ENCODE measurements around the gene TOPAZ1. TPM values are rescaled to one million over a fixed set of nuclear protein-coding genes. Genes with fewer than 3 reads are reported as not detected.

TOPAZ1 gene
- total and polyA plus RNA-seq, 2 of the 13 experiments (the other 11 are each of a cell fraction or from before 2014, with no cell fraction given) = not detected

DNA sequence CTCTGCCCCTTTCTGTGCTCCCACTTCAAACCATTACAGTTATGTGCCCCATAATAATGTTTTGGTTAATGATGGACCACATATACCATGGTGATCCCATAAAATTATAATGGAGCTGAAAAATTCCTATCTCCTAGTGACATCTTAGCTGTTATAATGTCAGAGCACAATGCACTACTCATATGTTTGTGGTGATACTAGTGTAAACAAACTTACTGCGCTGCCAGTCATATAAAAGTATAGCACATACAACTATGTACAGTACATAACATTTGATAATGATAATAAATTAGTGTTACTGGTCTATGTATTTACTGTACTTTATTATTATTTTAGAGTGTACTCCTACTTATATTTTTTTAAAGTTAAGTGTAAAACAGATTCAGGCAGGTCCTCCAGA, 51.3 kb downstream of the TOPAZ1 start:
- no peak overlapping the region for H3K9ac ChIP-seq (ENCODE audit: insufficient read depth, low read depth, low read length)
- FAIRE-seq = no peak
- H4K20me1 ChIP-seq (ENCODE audit: insufficient read depth, low read length) = no peaks in the 10 kb centered on the region
- ATAC-seq = no peak
- 8% methylated on average over 1 of the region's 1 CpG for WGBS (ENCODE audit: low lambda C conversion rate)
- TF ChIP-seq, protein P1, sequence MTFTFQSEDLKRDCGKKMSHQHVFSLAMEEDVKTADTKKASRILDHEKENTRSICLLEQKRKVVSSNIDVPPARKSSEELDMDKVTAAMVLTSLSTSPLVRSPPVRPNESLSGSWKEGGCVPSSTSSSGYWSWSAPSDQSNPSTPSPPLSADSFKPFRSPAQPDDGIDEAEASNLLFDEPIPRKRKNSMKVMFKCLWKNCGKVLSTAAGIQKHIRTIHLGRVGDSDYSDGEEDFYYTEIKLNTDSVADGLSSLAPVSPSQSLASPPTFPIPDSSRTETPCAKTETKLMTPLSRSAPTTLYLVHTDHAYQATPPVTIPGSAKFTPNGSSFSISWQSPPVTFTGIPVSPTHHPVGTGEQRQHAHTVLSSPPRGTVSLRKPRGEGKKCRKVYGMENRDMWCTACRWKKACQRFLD (CRISPR knock-in tag; IDR thresholded peaks at IDR 0.05; ENCODE audit: borderline replicate concordance) = no peak
- TF ChIP-seq FOSL2 (CRISPR knock-in tag; IDR thresholded peaks at IDR 0.05) (no peak), ZNF777 (CRISPR knock-in tag; IDR thresholded peaks at IDR 0.05) (no peak), HES4 (CRISPR knock-in tag; IDR thresholded peaks at IDR 0.05; ENCODE audit: borderline replicate concordance) (no peak), HOXD1 (CRISPR knock-in tag; IDR thresholded peaks at IDR 0.05) (no peak)
- no peaks in the 10 kb centered on the region for H3K4me1 ChIP-seq (ENCODE audit: insufficient read depth, low read length)
- no peak for DNase-seq (ENCODE audit: low spot score)
- peaks cover 0 to 4% of the 10 kb centered on the region in 2 experiments; a peak in 2 of 5 replicates for H3K27me3 ChIP-seq (ENCODE audit: control insufficient read depth in 1 of 2, insufficient read depth in 2 of 2, low read length in 2 of 2)
- no peaks in the 10 kb centered on the region for H3K79me2 ChIP-seq (ENCODE audit: insufficient read depth, low read length)
- CTCF ChIA-PET (ENCODE audit: low intra/inter-chr PET ratio, low total read pairs) = no interaction called here
- no peak overlapping the region for H2AFZ ChIP-seq (ENCODE audit: low read length)
- BruUV-seq (replicated peaks) = no TSS peak
- H3K9me3 ChIP-seq (ENCODE audit: low read length) = no peaks in the 10 kb centered on the region
- no peak overlapping the region for H3K27ac ChIP-seq (ENCODE audit: extremely low read length, insufficient read depth, low read length)
- no peak overlapping the region for H3K4me2 ChIP-seq (ENCODE audit: low read depth, low read length)
- H3K36me3 ChIP-seq (replicated peaks in 1 of 2; ENCODE audit: control insufficient read depth in 1 of 2, insufficient read depth in 2 of 2, low read length in 2 of 2) = no peaks in the 10 kb centered on the region
- POLR2A ChIA-PET = no interaction called here
- no peak overlapping the region for H3K4me3 ChIP-seq (replicated peaks in 1 of 3; ENCODE audit: insufficient read depth in 1 of 3, low read depth in 2 of 3, low read length in 3 of 3)
- intact Hi-C loops (cut with micrococcal nuclease; ENCODE audit: unreplicated experiment) (no loop called here), in situ Hi-C loops (cut with HindIII; ENCODE audit: extremely low pct_ligation_motif_present, low pct_unique_long_range_greater_than_20kb) (no loop called here)

DNA sequence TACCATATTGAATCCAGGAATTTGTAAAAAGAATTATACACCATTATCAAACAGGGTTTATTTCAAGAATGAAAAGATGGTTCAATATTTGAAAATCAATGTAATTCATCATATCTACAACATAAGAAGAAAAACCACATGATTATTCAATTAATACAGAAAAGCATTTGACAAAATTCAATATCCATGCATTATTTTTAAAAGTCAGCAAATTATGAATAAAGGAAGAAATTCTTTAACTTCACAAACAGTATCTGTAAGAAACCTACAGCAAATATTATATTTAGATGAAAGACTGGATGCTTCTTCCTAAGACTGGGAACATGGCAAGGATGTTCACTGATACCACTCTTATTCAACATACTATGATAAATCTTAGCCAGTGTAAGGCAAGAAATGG, 55.6 kb downstream of the TOPAZ1 start:
- no peak overlapping the region for H3K4me3 ChIP-seq (replicated peaks in 1 of 3; ENCODE audit: insufficient read depth in 1 of 3, low read depth in 2 of 3, low read length in 3 of 3)
- H3K9ac ChIP-seq (ENCODE audit: insufficient read depth, low read depth, low read length) = no peak overlapping the region
- no TSS peak for BruUV-seq (replicated peaks)
- FAIRE-seq = no peak
- H3K9me3 ChIP-seq (ENCODE audit: low read length) = no peaks in the 10 kb centered on the region
- in situ Hi-C loops (cut with HindIII; ENCODE audit: extremely low pct_ligation_motif_present, low pct_unique_long_range_greater_than_20kb) (no loop called here), intact Hi-C loops (cut with micrococcal nuclease; ENCODE audit: unreplicated experiment) (no loop called here)
- H3K4me1 ChIP-seq (ENCODE audit: insufficient read depth, low read length) = no peaks in the 10 kb centered on the region
- H3K36me3 ChIP-seq (replicated peaks in 1 of 2; ENCODE audit: control insufficient read depth in 1 of 2, insufficient read depth in 2 of 2, low read length in 2 of 2) = no peaks in the 10 kb centered on the region
- no peak for DNase-seq (ENCODE audit: low spot score)
- no peak overlapping the region for H2AFZ ChIP-seq (ENCODE audit: low read length)
- H3K79me2 ChIP-seq (ENCODE audit: insufficient read depth, low read length) = no peaks in the 10 kb centered on the region
- no peaks in the 10 kb centered on the region; a peak in 1 of 5 replicates for H3K27me3 ChIP-seq (ENCODE audit: control insufficient read depth in 1 of 2, insufficient read depth in 2 of 2, low read length in 2 of 2)
- TF ChIP-seq ZNF292 (CRISPR knock-in tag; IDR thresholded peaks at IDR 0.05; ENCODE audit: borderline replicate concordance, low read depth) = no peak
- TF ChIP-seq MAFF (IDR thresholded peaks at IDR 0.05; ENCODE audit: low read depth, low read length) = peak; percentile 24; the same call in 1 of the 2 replicates
- peak; percentile 13 to 44; a peak in 1 of 4 replicates for TF ChIP-seq MAFK (conservative IDR thresholded peaks at IDR 0.05 in 1 of 2, IDR thresholded peaks at IDR 0.05 in 1 of 2; ENCODE audit: low read length in 2 of 2)
- H4K20me1 ChIP-seq (ENCODE audit: insufficient read depth, low read length) = no peaks in the 10 kb centered on the region
- ATAC-seq = no peak
- ChIA-PET CTCF (ENCODE audit: low intra/inter-chr PET ratio, low total read pairs) (no interaction called here), POLR2A (no interaction called here)
- H3K27ac ChIP-seq (ENCODE audit: extremely low read length, insufficient read depth, low read length) = no peak overlapping the region
- no peak overlapping the region for H3K4me2 ChIP-seq (ENCODE audit: low read depth, low read length)

Data from HepG2 (cell line).